ENCODE data around the gene PRADC1.

DNA sequence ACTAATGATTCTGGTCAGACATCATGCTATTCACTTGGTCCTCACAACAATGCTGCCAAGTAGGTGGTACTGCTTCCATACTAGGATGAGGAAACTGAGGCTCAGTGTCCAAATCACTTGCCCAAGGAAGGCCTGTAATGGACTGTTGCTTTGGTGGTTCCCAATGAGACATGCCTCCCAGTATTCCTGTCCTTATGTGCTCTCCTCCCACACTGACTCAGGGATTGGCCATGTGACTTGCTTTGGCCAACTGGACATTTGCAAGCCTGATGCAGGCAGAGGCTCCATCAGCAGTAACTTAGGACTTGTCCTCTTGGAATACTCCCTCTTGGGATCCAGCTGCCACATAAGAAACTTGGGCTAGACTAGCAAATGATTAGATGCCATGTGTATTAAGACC lies 48.2 kb upstream of the PRADC1 start:
- TF ChIP-seq CTCF (IDR thresholded peaks at IDR 0.05): no peak
- TF ChIP-seq POLR2A (IDR thresholded peaks at IDR 0.05): no peak
